ENCODE results near the gene MCEMP1.

- TF ChIP-seq EZH2phosphoT487 (IDR thresholded peaks at IDR 0.05; ENCODE audit: borderline replicate concordance, low read depth, low read length), result no peak
- TF ChIP-seq CTCF (conservative IDR thresholded peaks at IDR 0.05; ENCODE audit: low read length), result no peak
Observed at GRCh38 chr19:7679771-7680605, 3.1 kb downstream of the MCEMP1 start.
